ENCODE measurements around the gene ANKRD36.
"Not testable (repeated sequence)": the region's sequence is repeated elsewhere in the genome, so short reads cannot be mapped to it uniquely, and the experiment has no call there.

ANKRD36 gene

DNA sequence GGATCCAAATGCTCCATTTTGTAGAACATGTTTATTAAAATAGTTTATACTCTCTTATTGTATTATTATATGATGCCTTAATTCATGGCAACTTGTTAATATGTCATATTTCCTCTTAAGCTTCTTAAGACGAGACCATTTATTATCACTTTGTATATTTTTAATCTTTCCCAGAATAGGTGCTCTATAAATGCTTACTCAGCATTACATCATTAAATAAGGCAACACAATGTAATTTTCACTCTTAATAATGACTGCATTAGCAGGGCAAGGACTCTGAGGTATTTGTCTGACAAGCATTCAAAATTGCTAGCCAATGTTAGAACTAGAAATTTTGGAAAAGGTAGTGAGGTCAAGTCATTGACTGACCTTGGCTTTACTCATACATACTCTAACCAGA lies 180.7 kb downstream of the ANKRD36 start:
- not testable (repeated sequence) for DNase-seq (ENCODE audit: low spot score)

All from Ammon's horn (tissue), 1 donor.